GM21825 (cell line): ENCODE data around the gene PCDHA7.
"Not testable (repeated sequence)": the region's sequence is repeated elsewhere in the genome, so short reads cannot be mapped to it uniquely, and the experiment has no call there.

ENCODE experiments used
- ATAC-seq: cut with Tn5 transposase; IDR thresholded peaks from one replicate; pipeline ENCODE4 v1.9.1; 2021; ENCODE audit warnings: mild to moderate bottlenecking, moderate library complexity; ENCODE audit not compliant: unreplicated experiment

The PCDHA7 gene

DNA sequence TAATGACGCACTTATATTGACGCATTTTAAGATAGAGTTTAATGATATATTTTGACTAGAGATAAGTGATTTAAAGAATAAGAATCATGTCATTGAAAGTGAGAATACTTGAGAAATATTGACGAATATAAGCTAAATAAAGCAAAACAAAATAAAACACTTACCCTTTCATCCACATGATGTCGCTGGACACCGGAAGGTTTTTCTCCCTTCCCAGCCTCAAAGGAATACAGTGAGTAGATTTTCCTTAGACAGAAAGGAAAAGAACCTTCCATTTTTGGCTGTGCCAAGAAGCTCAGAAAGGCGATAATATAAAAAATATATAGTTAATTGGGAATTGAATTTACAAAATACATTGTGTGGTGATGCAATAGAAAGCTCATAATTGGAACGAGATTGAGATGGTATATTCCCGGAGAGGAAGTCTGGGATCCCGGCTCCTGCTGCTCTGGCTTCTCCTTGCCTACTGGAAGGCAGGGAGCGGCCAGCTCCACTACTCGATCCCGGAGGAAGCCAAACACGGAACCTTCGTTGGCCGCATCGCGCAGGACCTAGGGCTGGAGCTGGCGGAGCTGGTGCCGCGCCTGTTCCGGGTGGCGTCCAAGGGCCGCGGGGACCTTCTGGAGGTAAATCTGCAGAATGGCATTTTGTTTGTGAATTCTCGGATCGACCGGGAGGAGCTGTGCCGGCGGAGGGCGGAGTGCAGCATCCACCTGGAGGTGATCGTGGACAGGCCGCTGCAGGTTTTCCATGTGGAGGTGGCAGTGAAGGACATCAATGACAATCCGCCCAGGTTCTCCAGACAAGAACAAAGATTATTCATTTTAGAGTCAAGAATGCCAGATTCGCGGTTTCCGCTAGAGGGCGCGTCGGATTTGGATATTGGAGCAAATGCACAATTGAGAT is 12.4 kb upstream of the PCDHA7 start, which contains the start of gene PCDHA5:
Gene PCDHA5 (plus strand): TSS at position 239 of the 906 bp plus-strand sequence.
- ATAC-seq: no peak

DNA sequence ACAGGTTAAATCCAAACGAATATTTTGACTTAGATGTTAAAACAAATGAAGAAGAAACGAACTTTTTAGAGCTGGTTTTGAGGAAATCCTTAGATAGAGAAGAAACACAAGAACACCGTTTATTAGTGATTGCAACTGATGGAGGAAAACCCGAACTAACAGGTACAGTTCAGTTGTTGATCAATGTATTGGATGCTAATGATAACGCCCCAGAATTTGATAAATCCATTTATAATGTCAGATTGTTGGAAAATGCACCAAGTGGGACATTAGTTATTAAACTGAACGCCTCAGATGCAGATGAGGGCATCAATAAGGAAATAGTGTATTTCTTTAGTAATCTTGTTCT is 11.8 kb upstream of the PCDHA7 start:
- ATAC-seq: no peak

DNA sequence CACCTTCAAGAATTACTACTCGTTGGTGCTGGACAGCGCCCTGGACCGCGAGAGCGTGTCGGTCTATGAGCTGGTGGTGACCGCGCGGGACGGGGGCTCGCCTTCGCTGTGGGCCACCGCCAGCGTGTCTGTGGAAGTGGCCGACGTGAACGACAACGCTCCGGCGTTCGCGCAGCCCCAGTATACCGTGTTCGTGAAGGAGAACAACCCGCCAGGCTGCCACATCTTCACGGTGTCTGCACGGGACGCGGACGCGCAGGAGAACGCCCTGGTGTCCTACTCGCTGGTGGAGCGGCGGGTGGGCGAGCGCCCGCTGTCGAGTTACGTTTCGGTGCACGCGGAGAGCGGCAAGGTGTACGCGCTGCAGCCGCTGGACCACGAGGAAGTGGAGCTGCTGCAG is 11.1 kb upstream of the PCDHA7 start:
- not testable (repeated sequence) for ATAC-seq

DNA sequence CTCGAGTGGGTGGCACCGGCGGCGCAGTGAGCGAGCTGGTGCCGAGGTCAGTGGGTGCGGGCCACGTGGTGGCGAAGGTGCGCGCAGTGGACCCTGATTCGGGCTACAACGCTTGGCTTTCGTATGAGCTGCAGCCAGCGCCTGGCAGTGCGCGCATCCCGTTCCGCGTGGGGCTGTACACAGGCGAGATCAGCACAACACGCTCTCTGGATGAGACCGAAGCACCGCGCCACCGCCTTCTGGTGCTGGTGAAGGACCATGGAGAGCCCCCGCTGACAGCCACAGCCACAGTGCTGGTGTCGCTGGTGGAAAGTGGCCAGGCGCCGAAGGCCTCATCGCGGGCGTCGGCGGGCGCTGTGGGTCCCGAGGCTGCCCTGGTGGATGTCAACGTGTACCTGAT is 10.6 kb upstream of the PCDHA7 start:
- ATAC-seq: no peak

DNA sequence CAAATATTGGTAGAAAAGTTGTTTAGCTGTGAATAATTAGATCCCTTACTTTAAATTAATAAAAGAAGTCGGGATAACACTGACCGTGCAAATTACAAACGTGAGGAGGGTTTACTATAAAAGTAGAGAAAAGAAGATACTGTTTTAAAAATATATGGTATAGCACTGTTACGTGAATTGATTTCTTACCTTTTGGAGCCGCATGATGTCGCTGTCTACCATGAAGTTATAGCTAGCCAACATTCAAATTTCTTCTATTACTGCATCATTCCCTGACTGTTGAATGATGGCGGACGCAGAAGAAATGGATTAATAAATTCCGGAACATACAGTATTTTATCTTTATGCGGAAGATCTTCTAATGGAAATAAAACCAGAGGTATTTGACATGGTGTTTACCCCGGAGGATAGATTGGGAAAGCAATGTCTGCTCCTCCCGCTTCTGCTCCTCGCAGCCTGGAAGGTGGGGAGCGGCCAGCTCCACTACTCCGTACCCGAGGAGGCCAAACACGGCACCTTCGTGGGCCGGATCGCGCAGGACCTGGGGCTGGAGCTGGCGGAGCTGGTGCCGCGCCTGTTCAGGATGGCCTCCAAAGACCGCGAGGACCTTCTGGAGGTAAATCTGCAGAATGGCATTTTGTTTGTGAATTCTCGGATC is 6.2 kb upstream of the PCDHA7 start, which contains the start of gene PCDHA6:
Gene PCDHA6 (plus strand): TSS at position 257 of the 658 bp plus-strand sequence. CDS start 132 bp downstream, at position 389.
- ATAC-seq: no peak

DNA sequence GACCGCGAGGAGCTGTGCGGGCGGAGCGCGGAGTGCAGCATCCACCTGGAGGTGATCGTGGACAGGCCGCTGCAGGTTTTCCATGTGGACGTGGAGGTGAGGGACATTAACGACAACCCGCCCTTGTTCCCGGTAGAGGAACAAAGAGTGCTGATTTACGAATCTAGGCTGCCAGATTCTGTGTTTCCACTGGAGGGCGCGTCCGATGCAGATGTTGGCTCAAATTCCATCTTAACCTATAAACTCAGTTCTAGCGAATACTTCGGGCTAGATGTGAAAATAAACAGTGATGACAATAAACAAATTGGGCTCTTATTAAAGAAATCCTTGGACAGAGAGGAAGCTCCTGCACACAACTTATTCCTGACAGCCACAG is 5.7 kb upstream of the PCDHA7 start:
- no peak for ATAC-seq

DNA sequence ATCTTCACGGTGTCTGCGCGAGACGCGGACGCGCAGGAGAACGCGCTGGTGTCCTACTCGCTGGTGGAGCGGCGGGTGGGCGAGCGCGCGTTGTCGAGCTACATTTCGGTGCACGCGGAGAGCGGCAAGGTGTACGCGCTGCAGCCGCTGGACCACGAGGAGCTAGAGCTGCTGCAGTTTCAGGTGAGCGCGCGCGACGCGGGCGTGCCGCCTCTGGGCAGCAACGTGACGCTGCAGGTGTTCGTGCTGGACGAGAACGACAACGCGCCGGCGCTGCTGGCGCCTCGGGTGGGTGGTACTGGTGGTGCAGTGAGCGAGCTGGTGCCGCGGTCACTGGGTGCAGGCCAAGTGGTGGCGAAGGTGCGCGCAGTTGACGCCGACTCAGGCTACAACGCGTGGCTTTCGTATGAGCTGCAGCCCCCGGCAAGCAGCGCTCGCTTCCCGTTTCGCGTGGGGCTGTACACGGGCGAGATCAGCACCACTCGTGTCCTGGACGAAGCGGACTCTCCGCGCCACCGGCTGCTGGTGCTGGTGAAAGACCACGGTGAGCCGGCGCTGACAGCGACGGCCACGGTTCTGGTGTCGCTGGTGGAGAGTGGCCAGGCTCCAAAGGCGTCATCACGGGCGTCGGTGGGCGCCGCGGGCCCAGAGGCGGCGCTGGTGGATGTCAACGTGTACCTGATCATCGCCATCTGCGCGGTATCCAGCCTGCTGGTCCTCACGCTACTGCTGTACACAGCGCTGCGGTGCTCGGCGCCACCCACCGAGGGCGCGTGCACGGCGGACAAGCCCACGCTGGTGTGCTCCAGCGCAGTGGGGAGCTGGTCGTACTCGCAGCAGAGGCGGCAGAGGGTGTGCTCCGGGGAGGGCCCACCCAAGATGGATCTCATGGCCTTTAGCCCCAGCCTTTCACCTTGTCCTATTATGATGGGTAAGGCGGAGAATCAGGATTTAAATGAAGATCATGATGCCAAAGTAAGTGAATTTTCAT is 4.3 kb upstream of the PCDHA7 start:
- not testable (repeated sequence) for ATAC-seq

DNA sequence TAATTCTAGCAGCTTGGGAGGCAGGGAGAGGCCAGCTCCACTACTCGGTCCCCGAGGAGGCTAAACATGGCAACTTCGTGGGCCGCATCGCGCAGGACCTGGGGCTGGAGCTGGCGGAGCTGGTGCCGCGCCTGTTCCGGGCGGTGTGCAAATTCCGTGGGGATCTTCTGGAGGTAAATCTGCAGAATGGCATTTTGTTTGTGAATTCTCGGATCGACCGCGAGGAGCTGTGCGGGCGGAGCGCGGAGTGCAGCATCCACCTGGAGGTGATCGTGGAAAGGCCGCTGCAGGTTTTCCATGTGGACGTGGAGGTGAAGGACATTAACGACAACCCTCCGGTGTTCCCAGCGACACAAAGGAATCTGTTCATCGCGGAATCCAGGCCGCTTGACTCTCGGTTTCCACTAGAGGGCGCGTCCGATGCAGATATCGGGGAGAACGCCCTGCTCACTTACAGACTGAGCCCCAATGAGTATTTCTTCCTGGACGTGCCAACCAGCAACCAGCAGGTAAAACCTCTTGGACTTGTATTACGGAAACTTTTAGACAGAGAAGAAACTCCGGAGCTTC is 455 bp downstream of the PCDHA7 start:
- not testable (repeated sequence) for ATAC-seq

DNA sequence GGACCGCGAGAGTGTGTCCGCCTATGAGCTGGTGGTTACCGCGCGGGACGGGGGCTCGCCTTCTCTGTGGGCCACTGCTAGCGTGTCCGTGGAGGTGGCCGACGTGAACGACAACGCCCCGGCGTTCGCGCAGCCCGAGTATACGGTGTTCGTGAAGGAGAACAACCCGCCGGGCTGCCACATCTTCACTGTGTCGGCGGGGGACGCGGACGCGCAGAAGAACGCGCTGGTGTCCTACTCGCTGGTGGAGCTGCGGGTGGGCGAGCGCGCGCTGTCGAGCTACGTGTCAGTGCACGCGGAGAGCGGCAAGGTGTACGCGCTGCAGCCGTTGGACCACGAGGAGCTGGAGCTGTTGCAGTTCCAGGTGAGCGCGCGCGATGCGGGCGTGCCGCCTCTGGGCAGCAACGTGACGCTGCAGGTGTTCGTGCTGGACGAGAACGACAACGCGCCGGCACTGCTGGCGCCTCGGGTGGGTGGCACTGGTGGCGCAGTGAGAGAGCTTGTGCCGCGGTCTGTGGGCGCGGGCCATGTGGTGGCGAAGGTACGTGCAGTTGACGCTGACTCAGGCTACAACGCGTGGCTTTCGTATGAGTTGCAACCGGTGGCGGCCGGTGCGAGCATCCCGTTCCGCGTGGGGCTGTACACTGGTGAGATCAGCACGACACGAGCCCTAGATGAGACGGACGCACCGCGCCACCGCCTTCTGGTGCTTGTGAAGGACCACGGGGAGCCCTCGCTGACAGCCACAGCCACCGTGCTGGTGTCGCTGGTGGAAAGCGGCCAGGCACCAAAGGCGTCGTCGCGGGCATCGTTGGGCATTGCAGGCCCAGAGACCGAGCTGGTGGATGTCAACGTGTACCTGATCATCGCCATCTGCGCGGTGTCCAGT is 1.8 kb downstream of the PCDHA7 start:
- no peak for ATAC-seq

DNA sequence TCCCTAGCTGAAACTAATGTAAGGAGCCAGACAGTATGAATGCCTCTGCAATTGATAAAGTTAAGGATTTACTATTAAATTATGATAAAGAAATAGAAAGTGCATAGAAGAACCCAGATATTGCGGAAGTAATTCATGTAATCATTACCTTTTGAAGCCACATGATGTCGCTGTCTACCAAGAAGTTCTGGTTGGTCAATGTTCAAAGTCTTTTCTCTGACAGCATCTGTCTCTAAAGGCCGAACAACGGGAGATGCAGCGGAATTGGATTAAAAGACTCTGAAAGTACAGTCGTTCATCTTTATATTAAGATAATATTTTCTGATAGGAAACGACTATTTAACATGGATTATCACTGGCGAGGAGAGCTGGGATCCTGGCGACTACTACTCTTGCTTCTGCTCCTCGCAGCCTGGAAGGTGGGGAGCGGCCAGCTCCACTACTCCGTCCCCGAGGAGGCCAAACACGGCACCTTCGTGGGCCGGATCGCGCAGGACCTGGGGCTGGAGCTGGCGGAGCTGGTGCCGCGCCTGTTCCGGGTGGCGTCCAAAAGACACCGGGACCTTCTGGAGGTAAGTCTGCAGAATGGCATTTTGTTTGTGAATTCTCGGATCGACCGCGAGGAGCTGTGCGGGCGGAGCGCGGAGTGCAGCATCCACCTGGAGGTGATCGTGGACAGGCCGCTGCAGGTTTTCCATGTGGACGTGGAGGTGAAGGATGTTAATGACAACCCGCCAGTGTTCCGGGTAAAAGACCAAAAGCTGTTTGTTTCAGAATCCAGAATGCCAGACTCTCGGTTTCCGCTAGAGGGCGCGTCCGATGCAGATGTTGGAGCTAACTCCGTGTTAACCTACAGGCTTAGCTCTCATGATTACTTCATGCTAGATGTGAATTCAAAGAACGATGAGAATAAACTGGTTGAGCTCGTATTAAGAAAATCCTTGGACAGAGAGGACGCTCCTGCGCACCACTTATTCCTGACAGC is 7.2 kb downstream of the PCDHA7 start, which contains the start of gene PCDHA8:
Gene PCDHA8 (plus strand): TSS at position 210 of the 985 bp plus-strand sequence. CDS start 135 bp downstream, at position 345.
- ATAC-seq: no peak

DNA sequence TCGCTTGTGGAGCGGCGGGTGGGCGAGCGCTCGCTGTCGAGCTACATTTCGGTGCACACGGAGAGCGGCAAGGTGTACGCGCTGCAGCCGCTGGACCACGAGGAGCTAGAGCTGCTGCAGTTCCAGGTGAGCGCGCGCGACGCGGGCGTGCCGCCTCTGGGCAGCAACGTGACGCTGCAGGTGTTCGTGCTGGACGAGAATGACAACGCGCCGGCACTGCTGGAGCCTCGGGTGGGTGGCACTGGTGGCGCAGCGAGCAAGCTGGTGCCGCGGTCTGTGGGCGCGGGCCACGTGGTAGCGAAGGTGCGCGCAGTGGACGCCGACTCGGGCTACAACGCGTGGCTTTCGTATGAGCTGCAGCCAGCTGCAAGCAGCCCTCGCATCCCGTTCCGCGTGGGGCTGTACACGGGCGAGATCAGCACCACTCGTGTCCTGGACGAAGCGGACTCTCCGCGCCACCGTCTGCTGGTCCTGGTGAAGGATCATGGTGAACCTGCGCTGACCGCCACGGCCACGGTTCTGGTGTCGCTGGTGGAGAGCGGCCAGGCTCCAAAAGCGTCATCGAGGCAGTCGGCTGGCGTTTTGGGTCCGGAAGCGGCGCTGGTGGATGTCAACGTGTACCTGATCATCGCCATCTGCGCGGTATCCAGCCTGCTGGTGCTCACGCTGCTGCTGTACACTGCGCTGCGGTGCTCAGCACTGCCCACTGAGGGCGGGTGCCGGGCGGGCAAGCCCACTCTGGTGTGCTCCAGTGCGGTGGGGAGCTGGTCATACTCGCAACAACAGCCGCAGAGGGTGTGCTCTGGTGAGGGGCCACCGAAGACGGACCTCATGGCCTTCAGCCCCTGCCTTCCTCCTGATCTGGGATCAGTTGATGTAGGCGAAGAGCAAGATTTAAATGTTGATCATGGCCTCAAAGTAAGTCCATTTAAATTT is 9.0 kb downstream of the PCDHA7 start:
- ATAC-seq: no peak

DNA sequence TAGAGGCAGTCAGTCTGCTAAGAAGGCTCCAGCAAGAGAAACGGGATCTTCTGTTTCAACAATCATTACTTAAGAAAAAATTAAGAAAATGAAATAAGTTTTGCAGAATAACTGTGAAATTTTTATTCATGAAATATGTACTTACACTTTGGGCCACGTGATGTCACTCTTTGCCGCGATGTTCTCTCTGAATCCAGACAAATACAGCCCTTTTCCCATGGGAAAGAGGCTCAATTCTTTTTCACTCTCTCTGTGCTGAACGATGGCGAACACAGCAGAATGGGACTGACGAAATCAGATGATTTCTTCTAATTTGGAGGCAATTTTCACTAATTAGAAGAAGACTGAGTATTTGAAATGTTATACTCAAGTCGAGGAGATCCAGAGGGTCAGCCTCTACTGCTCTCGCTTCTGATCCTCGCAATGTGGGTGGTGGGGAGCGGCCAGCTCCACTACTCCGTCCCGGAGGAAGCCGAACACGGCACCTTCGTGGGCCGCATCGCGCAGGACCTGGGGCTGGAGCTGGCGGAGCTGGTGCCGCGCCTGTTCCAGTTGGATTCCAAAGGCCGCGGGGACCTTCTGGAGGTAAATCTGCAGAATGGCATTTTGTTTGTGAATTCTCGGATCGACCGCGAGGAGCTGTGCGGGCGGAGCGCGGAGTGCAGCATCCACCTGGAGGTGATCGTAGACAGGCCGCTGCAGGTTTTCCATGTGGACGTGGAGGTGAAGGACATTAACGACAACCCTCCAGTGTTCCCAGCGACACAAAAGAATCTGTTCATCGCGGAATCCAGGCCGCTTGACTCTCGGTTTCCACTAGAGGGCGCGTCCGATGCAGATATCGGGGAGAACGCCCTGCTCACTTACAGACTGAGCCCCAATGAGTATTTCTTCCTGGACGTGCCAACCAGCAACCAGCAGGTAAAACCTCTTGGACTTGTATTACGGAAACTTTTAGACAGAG is 14.4 kb downstream of the PCDHA7 start, which contains the start of gene PCDHA9:
Gene PCDHA9 (plus strand): TSS at position 244 of the 964 bp plus-strand sequence. CDS start 114 bp downstream, at position 358.
- ATAC-seq: not testable (repeated sequence)

DNA sequence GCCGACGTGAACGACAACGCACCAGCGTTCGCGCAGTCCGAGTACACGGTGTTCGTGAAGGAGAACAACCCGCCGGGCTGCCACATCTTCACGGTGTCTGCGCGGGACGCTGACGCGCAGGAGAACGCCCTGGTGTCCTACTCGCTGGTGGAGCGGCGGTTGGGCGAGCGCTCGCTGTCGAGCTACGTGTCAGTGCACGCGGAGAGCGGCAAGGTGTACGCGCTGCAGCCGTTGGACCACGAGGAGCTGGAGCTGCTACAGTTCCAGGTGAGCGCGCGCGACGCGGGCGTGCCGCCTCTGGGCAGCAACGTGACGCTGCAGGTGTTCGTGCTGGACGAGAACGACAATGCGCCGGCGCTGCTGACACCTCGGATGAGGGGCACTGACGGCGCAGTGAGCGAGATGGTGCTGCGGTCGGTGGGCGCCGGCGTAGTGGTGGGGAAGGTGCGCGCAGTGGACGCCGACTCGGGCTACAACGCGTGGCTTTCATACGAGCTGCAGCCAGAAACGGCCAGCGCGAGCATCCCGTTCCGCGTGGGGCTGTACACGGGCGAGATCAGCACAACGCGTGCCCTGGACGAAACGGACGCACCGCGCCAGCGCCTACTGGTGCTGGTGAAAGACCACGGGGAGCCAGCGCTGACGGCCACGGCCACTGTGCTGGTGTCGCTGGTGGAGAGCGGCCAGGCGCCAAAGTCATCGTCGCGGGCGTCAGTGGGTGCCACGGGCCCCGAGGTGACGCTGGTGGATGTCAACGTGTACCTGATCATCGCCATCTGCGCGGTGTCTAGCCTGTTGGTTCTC is 16.0 kb downstream of the PCDHA7 start:
- ATAC-seq: not testable (repeated sequence)

DNA sequence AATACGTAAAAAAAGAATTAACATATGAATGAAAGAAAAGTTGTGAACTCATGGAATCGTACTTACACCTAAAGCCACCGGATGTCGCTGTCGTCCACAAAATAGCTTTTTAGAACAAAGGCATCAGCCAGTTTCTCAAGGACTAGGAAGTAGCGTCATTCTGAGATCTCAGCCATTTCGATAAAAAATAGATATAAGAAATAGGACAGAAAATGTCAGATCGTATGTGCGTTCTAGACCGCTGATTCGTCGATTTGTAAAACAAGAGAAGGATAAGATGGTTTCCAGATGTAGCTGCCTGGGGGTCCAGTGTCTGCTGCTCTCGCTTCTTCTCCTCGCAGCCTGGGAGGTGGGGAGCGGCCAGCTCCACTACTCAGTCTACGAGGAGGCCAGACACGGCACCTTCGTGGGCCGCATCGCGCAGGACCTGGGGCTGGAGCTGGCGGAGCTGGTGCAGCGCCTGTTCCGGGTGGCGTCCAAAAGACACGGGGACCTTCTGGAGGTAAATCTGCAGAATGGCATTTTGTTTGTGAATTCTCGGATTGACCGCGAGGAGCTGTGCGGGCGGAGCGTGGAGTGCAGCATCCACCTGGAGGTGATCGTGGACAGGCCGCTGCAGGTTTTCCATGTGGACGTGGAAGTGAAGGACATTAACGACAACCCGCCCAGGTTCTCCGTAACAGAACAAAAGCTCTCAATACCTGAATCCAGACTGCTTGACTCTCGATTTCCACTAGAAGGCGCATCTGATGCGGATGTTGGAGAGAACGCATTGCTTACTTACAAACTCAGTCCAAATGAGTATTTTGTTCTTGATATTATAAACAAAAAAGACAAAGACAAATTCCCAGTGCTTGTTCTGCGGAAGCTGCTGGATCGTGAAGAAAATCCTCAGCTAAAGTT is 22.0 kb downstream of the PCDHA7 start, which contains the start of gene PCDHA10:
Gene PCDHA10 (plus strand): TSS at position 126 of the 903 bp plus-strand sequence. CDS start 152 bp downstream, at position 278.
- no peak for ATAC-seq
